Neural cell (in vitro differentiated cells): Measurements from ENCODE around the gene KRTAP4-5. TPM values are rescaled to one million over a fixed set of nuclear protein-coding genes. Genes with fewer than 3 reads are reported as not detected.
"Not testable (repeated sequence)": the region's sequence is repeated elsewhere in the genome, so short reads cannot be mapped to it uniquely, and the experiment has no call there.

Source experiments
- H2AFZ ChIP-seq: fragments of 200-600, 300-800 bp; sonication (generic), shearing (Covaris generic); 2 replicates; pipeline ENCODE4 v1.6.0; 2014; ENCODE audit warnings: low read depth, mild to moderate bottlenecking, antibody characterized with exemption, low read length, moderate library complexity
- H3F3A ChIP-seq: fragments of 200-600 bp; shearing (Covaris generic); 2 replicates; pipeline ENCODE4 v1.6.1; 2016; ENCODE audit warnings: mild to moderate bottlenecking, moderate library complexity, mixed read lengths, antibody characterized with exemption, low read length; ENCODE audit not compliant: insufficient read depth, poor library complexity, severe bottlenecking
- H3K27ac ChIP-seq: fragments of 200-600, 300-800 bp; sonication (generic), shearing (Covaris generic); 2 replicates; pipeline ENCODE4 v1.5.1; 2014; ENCODE audit warnings: mild to moderate bottlenecking, low read length, moderate library complexity
- H3K27me3 ChIP-seq: fragments of 300-800, 200-600 bp; sonication (generic), shearing (Covaris generic); 2 replicates; pipeline ENCODE4 v1.6.0; 2014; ENCODE audit warnings: mild to moderate bottlenecking, low read depth, low read length, moderate library complexity; ENCODE audit not compliant: insufficient read depth
- H3K36me3 ChIP-seq: fragments of 300-800, 200-600 bp; sonication (generic), shearing (Covaris generic); 2 replicates; pipeline ENCODE4 v1.5.1; 2014; ENCODE audit warnings: mild to moderate bottlenecking, antibody characterized with exemption, low read length, moderate library complexity; ENCODE audit not compliant: insufficient read depth
- H3K4me2 ChIP-seq: fragments of 300-800, 200-600 bp; sonication (generic), shearing (Covaris generic); 2 replicates; pipeline ENCODE4 v1.6.0; 2014; ENCODE audit warnings: mild to moderate bottlenecking, low read length
- H3K4me3 ChIP-seq: fragments of 300-800, 200-600 bp; sonication (generic), shearing (Covaris generic); 2 replicates; pipeline ENCODE4 v1.5.1; 2014; ENCODE audit warnings: mild to moderate bottlenecking, low read length, moderate library complexity
- H3K79me2 ChIP-seq: fragments of 200-600 bp; shearing (Covaris generic); replicated peaks from 2 replicates; pipeline ENCODE4 v1.6.0; 2014; ENCODE audit warnings: mild to moderate bottlenecking, low read length, moderate library complexity; ENCODE audit not compliant: insufficient read depth
- H3K9ac ChIP-seq: fragments of 300-800, 200-600 bp; sonication (generic), shearing (Covaris generic); 2 replicates; pipeline ENCODE4 v1.6.1; 2016; ENCODE audit warnings: mild to moderate bottlenecking, low read length, mixed read lengths
- H3K9me2 ChIP-seq: fragments of 200-600 bp; shearing (Covaris generic); 2 replicates; pipeline ENCODE4 v1.6.1; 2016; ENCODE audit warnings: mild to moderate bottlenecking, low read length, mixed read lengths; ENCODE audit not compliant: insufficient read depth
- H3K9me3 ChIP-seq: fragments of 200-600, 300-800 bp; sonication (generic), shearing (Covaris generic); 2 replicates; pipeline ENCODE4 v1.6.1; 2016; ENCODE audit warnings: mild to moderate bottlenecking, mixed run types, low read length, moderate library complexity, mixed read lengths
- H4K20me1 ChIP-seq: fragments of 200-600 bp; shearing (Covaris generic); 2 replicates; pipeline ENCODE4 v1.6.1; 2016; ENCODE audit warnings: mild to moderate bottlenecking, mixed run types; ENCODE audit not compliant: insufficient read depth
- CTCF ChIP-seq: fragments of 450-650 bp; IDR thresholded peaks from 2 replicates; pipeline ENCODE4 v1.5.1; 2014; ENCODE audit warnings: antibody characterized with exemption, mild to moderate bottlenecking, moderate library complexity; ENCODE audit not compliant: poor library complexity, severe bottlenecking
- EP300 ChIP-seq: fragments of 450-650 bp; conservative IDR thresholded peaks from 2 replicates; pipeline ENCODE4 v1.6.1; 2014; ENCODE audit warnings: antibody characterized with exemption, mild to moderate bottlenecking, moderate library complexity; ENCODE audit not compliant: poor library complexity, severe bottlenecking
- EZH2 ChIP-seq: fragments of 200-600, 300-800 bp; shearing (Covaris generic), sonication (generic); IDR thresholded peaks from 2 replicates; pipeline ENCODE4 v1.6.1; 2014; ENCODE audit warnings: antibody characterized with exemption, low read length, borderline replicate concordance, mild to moderate bottlenecking; ENCODE audit not compliant: insufficient read depth, poor library complexity, severe bottlenecking
- MXI1 ChIP-seq: fragments of 450-650 bp; conservative IDR thresholded peaks from 2 replicates; pipeline ENCODE4 v1.6.1; 2014; ENCODE audit warnings: antibody characterized with exemption, mild to moderate bottlenecking; ENCODE audit not compliant: poor library complexity, severe bottlenecking
- POLR2AphosphoS5 ChIP-seq: IDR thresholded peaks from 2 replicates; pipeline ENCODE4 v1.6.1; 2012
- RAD21 ChIP-seq: fragments of 450-650 bp; conservative IDR thresholded peaks from 2 replicates; pipeline ENCODE4 v1.6.1; 2014; ENCODE audit warnings: antibody characterized with exemption, mild to moderate bottlenecking, moderate library complexity
- REST ChIP-seq: IDR thresholded peaks from 2 replicates; pipeline ENCODE4 v1.6.1; 2012; ENCODE audit warnings: borderline replicate concordance
- SMC3 ChIP-seq: fragments of 450-650 bp; conservative IDR thresholded peaks from 2 replicates; pipeline ENCODE4 v1.6.1; 2014; ENCODE audit warnings: antibody characterized with exemption, mild to moderate bottlenecking, moderate library complexity; ENCODE audit not compliant: poor library complexity
- TAF1 ChIP-seq: IDR thresholded peaks from 2 replicates; pipeline ENCODE4 v1.6.1; 2012; ENCODE audit warnings: low read depth
- polyA plus RNA-seq: library from polyadenylated mRNA; depleted of rRNA; stranded (reverse); fragments of >200 nt; gene quantifications from 2 replicates; pipeline ENCODE4 v1.2.3, GENCODE V29; 2014

KRTAP4-5 gene
- polyA plus RNA-seq, 1 donor from 2014 or later, result not detected

DNA sequence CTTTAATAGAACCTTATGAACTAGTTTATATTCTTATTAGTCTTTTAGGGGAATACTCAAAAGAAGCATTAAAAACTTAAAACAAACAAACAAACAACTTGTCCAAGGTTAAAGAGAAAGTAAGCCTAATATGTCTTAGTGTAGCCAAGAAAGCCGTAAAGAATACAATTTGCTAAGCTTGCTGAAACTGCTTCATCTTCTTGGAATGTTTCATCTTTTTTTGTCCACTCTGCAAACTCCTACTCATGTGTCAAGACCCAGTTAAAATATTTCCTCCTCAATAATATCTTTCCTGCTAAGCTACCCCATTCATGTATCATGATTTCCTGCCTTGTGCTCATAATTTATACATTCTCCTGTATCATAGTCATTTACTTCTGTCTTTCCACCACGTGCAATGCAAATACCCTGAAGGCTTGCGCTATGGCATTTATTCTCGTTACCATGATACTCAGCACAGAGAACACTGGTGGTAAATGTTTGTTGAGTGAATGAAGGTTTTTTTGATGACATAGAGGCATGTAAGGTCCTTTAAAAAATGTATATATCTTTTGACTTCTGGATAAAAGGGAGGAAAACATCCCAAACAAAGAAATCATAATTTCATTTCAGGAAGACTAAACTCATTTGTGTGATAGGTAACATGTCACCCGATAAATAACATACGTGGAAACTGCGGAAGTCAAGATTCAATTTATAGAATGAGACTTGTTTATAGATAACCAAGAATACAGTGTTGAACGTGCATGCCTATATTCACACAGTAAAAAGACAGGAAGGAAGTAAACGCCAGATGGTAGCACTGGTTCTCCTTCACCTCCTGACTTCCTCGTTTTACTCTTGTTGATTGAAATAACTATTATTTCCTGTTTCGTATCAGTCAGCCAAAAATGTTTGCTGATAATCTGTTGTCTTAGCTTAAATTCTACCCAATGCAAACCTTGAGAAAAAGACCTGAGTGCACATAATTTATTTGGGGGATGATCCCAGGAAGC lies 29.6 kb downstream of the KRTAP4-5 start:
- not testable (repeated sequence) for H3K79me2 ChIP-seq, H3K27me3 ChIP-seq, H3K4me2 ChIP-seq, H3F3A ChIP-seq, H3K4me3 ChIP-seq, H3K9me2 ChIP-seq, H2AFZ ChIP-seq, H3K36me3 ChIP-seq, H3K9me3 ChIP-seq, H3K27ac ChIP-seq, H3K9ac ChIP-seq, H4K20me1 ChIP-seq

DNA sequence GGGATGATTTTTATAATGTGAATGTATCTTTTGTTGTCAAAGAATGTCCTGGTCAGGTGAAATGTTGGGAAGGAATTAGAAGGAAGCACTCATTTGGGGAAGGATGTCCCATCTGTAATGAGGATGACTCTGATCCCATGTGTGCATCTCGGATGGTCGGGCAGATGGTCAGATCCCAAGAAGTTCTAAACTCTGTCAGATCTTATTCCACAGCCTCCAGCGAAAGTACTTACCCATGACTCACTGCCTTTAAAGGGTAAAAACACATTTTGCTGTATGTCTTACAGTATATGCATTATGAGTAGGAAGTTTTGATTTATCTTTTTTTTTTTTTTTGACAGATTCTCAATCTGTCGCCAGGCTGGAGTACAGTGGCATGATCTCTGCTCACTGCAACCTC lies 30.9 kb downstream of the KRTAP4-5 start:
- H3K9me3 ChIP-seq, result no peaks in the 10 kb centered on the region
- H3K27me3 ChIP-seq, result no peaks in the 10 kb centered on the region
- no peaks in the 10 kb centered on the region for H3F3A ChIP-seq
- no peaks in the 10 kb centered on the region for H4K20me1 ChIP-seq
- H3K27ac ChIP-seq, result no peak overlapping the region
- no peaks in the 10 kb centered on the region for H3K9me2 ChIP-seq
- no peak for TF ChIP-seq SMC3
- no peak for TF ChIP-seq CTCF
- no peak for TF ChIP-seq EP300
- TF ChIP-seq RAD21, result no peak
- no peak for TF ChIP-seq POLR2AphosphoS5
- no peak for TF ChIP-seq TAF1
- no peak for TF ChIP-seq MXI1
- TF ChIP-seq EZH2, result no peak
- TF ChIP-seq REST, result no peak
- H3K4me2 ChIP-seq, result no peak overlapping the region
- no peak overlapping the region for H2AFZ ChIP-seq
- H3K9ac ChIP-seq, result no peak overlapping the region
- H3K79me2 ChIP-seq, result no peaks in the 10 kb centered on the region
- no peak overlapping the region for H3K4me3 ChIP-seq
- no peaks in the 10 kb centered on the region for H3K36me3 ChIP-seq

DNA sequence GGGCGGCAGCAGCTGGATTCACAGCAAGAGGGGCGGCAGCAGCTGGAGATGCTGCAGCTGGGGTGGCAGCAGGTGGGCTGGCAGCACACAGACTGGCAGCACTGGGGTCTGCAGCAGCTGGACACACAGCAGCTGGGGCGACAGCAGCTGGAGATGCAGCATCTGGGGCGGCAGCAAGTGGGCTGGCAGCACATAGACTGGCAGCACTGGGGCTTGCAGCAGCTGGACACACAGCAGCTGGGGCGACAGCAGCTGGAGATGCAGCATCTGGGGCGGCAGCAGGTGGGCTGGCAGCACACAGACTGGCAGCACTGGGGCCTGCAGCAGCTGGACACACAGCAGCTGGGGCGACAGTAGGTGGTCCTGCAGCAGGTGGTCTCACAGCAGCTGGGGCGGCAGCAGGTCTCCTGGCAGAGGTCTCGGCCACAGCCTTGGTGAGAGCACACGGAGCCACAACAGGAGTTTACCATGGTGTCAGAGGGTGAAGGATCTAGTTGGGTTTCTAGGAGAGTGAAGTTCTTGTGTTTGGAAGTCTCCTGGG lies 31.7 kb downstream of the KRTAP4-5 start, which contains the start of gene KRTAP4-11:
Gene KRTAP4-11 (minus strand): TSS at position 528 of the 541 bp plus-strand sequence. CDS start 58 bp downstream, at position 470.
- H3K4me2 ChIP-seq, H2AFZ ChIP-seq: not testable (repeated sequence)

More for the DNA sequence above, 31.7 kb downstream of the KRTAP4-5 start, which contains the start of gene KRTAP4-11:
- not testable (repeated sequence) for H3K9ac ChIP-seq, H3F3A ChIP-seq, H4K20me1 ChIP-seq, H3K9me2 ChIP-seq, H3K79me2 ChIP-seq, H3K36me3 ChIP-seq, H3K9me3 ChIP-seq, H3K27ac ChIP-seq, H3K4me3 ChIP-seq, H3K27me3 ChIP-seq
